Liver (tissue), 9 donors: ENCODE results near the gene CTNNA2. TPM values are rescaled to one million over a fixed set of nuclear protein-coding genes. Genes with fewer than 3 reads are reported as not detected.

Source experiments
- DNase-seq: peaks from one replicate; pipeline ENCODE4 v3.0.0-alpha.2; 2017; ENCODE audit warnings: low spot score
- H3K27ac ChIP-seq, 2 donors: one replicate each; pipeline ENCODE4 v1.7.0; 2013; ENCODE audit warnings: inconsistent platforms in 2 of 2, low read length in 2 of 2, control low read depth in 1 of 2, low read depth in 1 of 2, mild to moderate bottlenecking in 1 of 2
- H3K27me3 ChIP-seq, 4 donors: one replicate each; pipeline versions ENCODE4 v1.6.1 to v1.7.0; 2013; ENCODE audit warnings: low read length in 3 of 4, inconsistent platforms in 1 of 4, mild to moderate bottlenecking in 1 of 4, moderate library complexity in 1 of 4; ENCODE audit not compliant: control insufficient read depth in 4 of 4, insufficient read depth in 4 of 4
- H3K36me3 ChIP-seq, 4 donors: one replicate each; pipeline versions ENCODE4 v1.6.1 to v1.7.0; 2013; ENCODE audit warnings: low read length in 3 of 4, mild to moderate bottlenecking in 3 of 4, low read depth in 1 of 4, moderate library complexity in 1 of 4; ENCODE audit not compliant: control insufficient read depth in 4 of 4, insufficient read depth in 3 of 4
- H3K4me1 ChIP-seq, 4 donors: one replicate each; pipeline versions ENCODE4 v1.6.1 to v1.7.0; 2013; ENCODE audit warnings: low read length in 3 of 4, mild to moderate bottlenecking in 3 of 4, moderate library complexity in 1 of 4; ENCODE audit not compliant: control insufficient read depth in 4 of 4, insufficient read depth in 4 of 4
- H3K4me3 ChIP-seq, 3 donors: one replicate each; pipeline versions ENCODE4 v1.6.1 to v1.7.0; 2013; ENCODE audit warnings: low read length in 3 of 3, control low read depth in 1 of 3, low read depth in 1 of 3, mild to moderate bottlenecking in 1 of 3
- H3K9ac ChIP-seq, 2 donors: one replicate each; pipeline ENCODE4 v1.7.0; 2013; ENCODE audit warnings: low read length in 2 of 2, mild to moderate bottlenecking in 2 of 2, moderate library complexity in 2 of 2, control low read depth in 1 of 2, low read depth in 1 of 2
- H3K9me3 ChIP-seq, 4 donors: one replicate each; pipeline versions ENCODE4 v1.6.1 to v1.7.0; 2013; ENCODE audit warnings: low read length in 3 of 4; ENCODE audit not compliant: control insufficient read depth in 4 of 4
- ATF3 ChIP-seq: IDR thresholded peaks from 2 replicates; pipeline ENCODE4 v1.6.1; 2016; ENCODE audit warnings: antibody characterized with exemption
- CTCF ChIP-seq: fragments of 150-350 bp; IDR thresholded peaks from 2 replicates; pipeline ENCODE4 v1.5.1; 2017; ENCODE audit warnings: improper control_type of control experiment, low read depth, low read length; ENCODE audit not compliant: missing input control
- EGR1 ChIP-seq, 2 donors: IDR thresholded peaks; 2 replicates each; pipeline ENCODE4 v1.6.1; 2016 to 2018; ENCODE audit warnings: antibody characterized with exemption in 2 of 2, low read depth in 2 of 2
- FOXA1 ChIP-seq: IDR thresholded peaks from 2 replicates; pipeline ENCODE4 v1.6.1; 2016; ENCODE audit warnings: antibody characterized with exemption
- FOXA2 ChIP-seq: IDR thresholded peaks from 2 replicates; pipeline ENCODE4 v1.6.1; 2016; ENCODE audit warnings: antibody characterized with exemption
- GABPA ChIP-seq, 2 donors: IDR thresholded peaks in 1 of 2; conservative IDR thresholded peaks in 1 of 2; 2 replicates each; pipeline ENCODE4 v1.6.1; 2016; ENCODE audit warnings: antibody characterized with exemption in 2 of 2, mild to moderate bottlenecking in 1 of 2, moderate library complexity in 1 of 2
- HNF4A ChIP-seq, 2 donors: conservative IDR thresholded peaks; 2 replicates each; pipeline ENCODE4 v1.6.1; 2016; ENCODE audit warnings: antibody characterized with exemption in 2 of 2, mild to moderate bottlenecking in 2 of 2
- HNF4G ChIP-seq: IDR thresholded peaks from 2 replicates; pipeline ENCODE4 v1.6.1; 2016; ENCODE audit warnings: antibody characterized with exemption
- JUND ChIP-seq, 2 donors: IDR thresholded peaks; 2 replicates each; pipeline ENCODE4 v1.6.1; 2016; ENCODE audit warnings: antibody characterized with exemption in 2 of 2
- MAX ChIP-seq: IDR thresholded peaks from 2 replicates; pipeline ENCODE4 v1.6.1; 2016; ENCODE audit warnings: antibody characterized with exemption
- NR2F2 ChIP-seq: IDR thresholded peaks from 2 replicates; pipeline ENCODE4 v1.6.1; 2016; ENCODE audit warnings: antibody characterized with exemption
- RAD21 ChIP-seq, 2 donors: IDR thresholded peaks; 2 replicates each; pipeline ENCODE4 v1.6.1; 2016; ENCODE audit warnings: antibody characterized with exemption in 2 of 2, mild to moderate bottlenecking in 2 of 2
- REST ChIP-seq: IDR thresholded peaks from 2 replicates; pipeline ENCODE4 v1.6.1; 2016; ENCODE audit warnings: antibody characterized with exemption, mild to moderate bottlenecking
- RXRA ChIP-seq, 2 donors: IDR thresholded peaks; 2 replicates each; pipeline ENCODE4 v1.6.1; 2017 to 2018; ENCODE audit warnings: antibody characterized with exemption in 2 of 2, mild to moderate bottlenecking in 1 of 2
- SP1 ChIP-seq: IDR thresholded peaks from 2 replicates; pipeline ENCODE4 v1.6.1; 2018; ENCODE audit warnings: antibody characterized with exemption, mild to moderate bottlenecking
- TAF1 ChIP-seq: conservative IDR thresholded peaks from 2 replicates; pipeline ENCODE4 v1.6.1; 2016; ENCODE audit warnings: antibody characterized with exemption, mild to moderate bottlenecking
- YY1 ChIP-seq: IDR thresholded peaks from 2 replicates; pipeline ENCODE4 v1.6.1; 2016; ENCODE audit warnings: antibody characterized with exemption, mild to moderate bottlenecking
- ZBTB33 ChIP-seq: IDR thresholded peaks from 2 replicates; pipeline ENCODE4 v1.6.1; 2016; ENCODE audit warnings: antibody characterized with exemption
- WGBS: extraction: QIAGEN DNeasy Blood & Tissue Kit; methylation state at CpG from one replicate; pipeline ENCODE4 v1.1.7; 2013; 5-methylcytosine and 5-hydroxymethylcytosine counted together
- polyA plus RNA-seq, 2 donors: library from polyadenylated mRNA; stranded (reverse) in 1 of 2; unstranded in 1 of 2; fragments of 200-250 nt in 1 of 2; fragments of >200 nt in 1 of 2; fragmentation: Nextera tagmentation in 1 of 2; extraction: Ambion mirVana in 1 of 2; gene quantifications; one replicate each; pipeline versions ENCODE4 v1.2.1 to v1.2.3, GENCODE V29; 2013 to 2015
- total RNA-seq, 2 donors: library from RNA; depleted of rRNA; stranded (reverse); fragments of >200 nt; gene quantifications; one replicate each; pipeline ENCODE4 v1.2.3, GENCODE V29; 2014
- donor health status: healthy.
- donor health status: healthy.
- donor health status: healthy.
- donor health status: healthy.
- donor health status: healthy.

Gene CTNNA2
- total and polyA plus RNA-seq, 4 donors = 0.05 TPM; not detected in 3

GRCh38 chr2:80113399-80113798, 600.5 kb downstream of the CTNNA2 start:
- no peak overlapping the region for H3K9ac ChIP-seq
- 70% methylated on average over 3 of the region's 3 CpGs for WGBS
- H3K27me3 ChIP-seq = no peaks in the 10 kb centered on the region
- H3K4me1 ChIP-seq = no peaks in the 10 kb centered on the region
- no peak for DNase-seq
- no peak overlapping the region for H3K27ac ChIP-seq
- no peaks in the 10 kb centered on the region for H3K9me3 ChIP-seq
- H3K4me3 ChIP-seq = no peak overlapping the region
- TF ChIP-seq YY1 (no peak), RXRA (IDR thresholded peaks at IDR 0.05) (no peak), TAF1 (no peak), ZBTB33 (no peak), GABPA (IDR thresholded peaks at IDR 0.05 in 1 of 2, conservative IDR thresholded peaks at IDR 0.05 in 1 of 2) (no peak), FOXA1 (no peak), NR2F2 (no peak), HNF4A (conservative IDR thresholded peaks at IDR 0.05) (no peak), HNF4G (no peak), RAD21 (IDR thresholded peaks at IDR 0.05) (no peak), JUND (IDR thresholded peaks at IDR 0.05) (no peak), MAX (no peak), REST (no peak), EGR1 (IDR thresholded peaks at IDR 0.05; ENCODE audit: low read depth in 2 of 2) (no peak), ATF3 (no peak), FOXA2 (no peak), SP1 (no peak)
- H3K36me3 ChIP-seq = no peaks in the 10 kb centered on the region

GRCh38 chr2:80114812-80115211, 602.0 kb downstream of the CTNNA2 start:
- 52% methylated on average over 4 of the region's 4 CpGs for WGBS
- H3K27ac ChIP-seq = no peak overlapping the region
- no peaks in the 10 kb centered on the region for H3K36me3 ChIP-seq
- no peaks in the 10 kb centered on the region for H3K9me3 ChIP-seq
- no peak for DNase-seq
- H3K4me3 ChIP-seq = no peak overlapping the region
- H3K9ac ChIP-seq = no peak overlapping the region
- H3K4me1 ChIP-seq = no peaks in the 10 kb centered on the region
- H3K27me3 ChIP-seq = no peaks in the 10 kb centered on the region
- no peak for TF ChIP-seq HNF4G
- no peak for TF ChIP-seq MAX
- no peak for TF ChIP-seq ZBTB33
- no peak for TF ChIP-seq REST
- no peak for TF ChIP-seq RAD21 (IDR thresholded peaks at IDR 0.05)
- TF ChIP-seq TAF1 = no peak
- no peak for TF ChIP-seq EGR1 (IDR thresholded peaks at IDR 0.05; ENCODE audit: low read depth in 2 of 2)
- TF ChIP-seq CTCF = no peak
- no peak for TF ChIP-seq ATF3
- TF ChIP-seq RXRA (IDR thresholded peaks at IDR 0.05) = no peak
- no peak for TF ChIP-seq YY1
- no peak for TF ChIP-seq SP1
